ENCODE results near the gene CIT.
A peak's percentile ranks its signal among the peaks of the same experiment; 100 is the strongest.
"Not testable (repeated sequence)": the region's sequence is repeated elsewhere in the genome, so short reads cannot be mapped to it uniquely, and the experiment has no call there.

The CIT gene

DNA sequence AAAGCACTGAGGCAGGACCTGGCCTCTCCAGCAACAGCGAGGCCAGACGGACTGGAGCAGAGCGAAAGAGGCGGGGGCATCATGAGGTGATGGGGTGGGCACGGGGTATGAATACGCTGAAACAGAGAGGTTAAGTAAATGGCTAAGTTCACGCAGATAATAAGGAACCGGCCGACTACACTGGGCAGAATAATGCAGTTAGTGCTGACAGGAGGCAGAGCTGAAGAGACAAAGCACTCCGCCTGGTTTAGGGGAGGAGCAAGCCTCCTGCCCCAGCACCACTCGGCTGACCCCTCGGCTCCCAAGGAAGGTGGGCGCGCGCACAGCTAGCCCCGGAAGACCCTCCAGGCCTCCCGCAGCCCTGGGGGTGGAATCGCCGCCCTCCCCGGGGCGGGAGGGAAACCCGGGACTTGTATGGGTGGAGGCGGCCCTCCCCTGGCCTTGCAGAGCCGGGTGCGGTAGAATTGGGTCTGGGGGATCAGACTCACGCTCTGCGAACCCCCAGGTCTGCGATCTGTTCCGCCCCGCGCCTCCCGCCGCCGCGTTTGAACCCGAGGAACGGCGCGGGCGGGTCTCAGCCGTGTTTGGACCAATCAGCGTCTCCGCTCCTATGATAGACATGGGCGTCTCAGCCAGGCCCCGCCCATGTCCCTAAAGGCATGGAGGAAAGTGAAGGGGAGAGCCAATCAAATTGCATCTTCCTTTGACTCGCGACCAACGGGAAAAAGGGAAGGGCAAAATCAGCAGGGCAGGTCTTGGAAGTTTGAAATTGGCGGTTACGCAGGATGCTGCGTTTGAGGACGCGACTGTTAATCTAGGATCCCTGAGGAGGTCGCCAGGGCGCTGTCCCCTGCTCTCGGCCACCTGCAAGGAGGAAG, at the start of gene CIT:
CIT (minus strand) TSS at position 560 of the 878 bp plus-strand sequence. CDS start 1,152 bp downstream, outside the sequence.
- peak; percentile 92 for DNase-seq

DNA sequence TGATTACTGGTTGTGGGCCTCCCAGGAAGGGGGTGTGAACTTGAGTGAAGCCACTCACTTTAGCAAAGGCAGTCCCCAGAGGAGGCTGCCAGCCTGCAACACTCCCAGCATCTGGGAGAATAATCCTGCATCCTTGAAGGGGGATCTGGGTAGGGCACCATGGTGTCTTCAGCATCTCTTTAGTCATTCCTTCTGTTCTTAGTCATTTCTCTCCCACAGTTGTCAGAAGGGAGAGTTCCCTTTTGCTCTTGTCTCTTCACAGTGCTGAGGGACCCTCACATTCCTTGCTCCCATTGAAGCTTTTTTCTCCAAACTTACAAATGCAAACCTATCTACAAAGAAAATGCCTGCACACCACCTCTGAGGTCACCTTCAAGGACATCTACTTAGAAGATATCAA, 48.1 kb upstream of the CIT start:
- DNase-seq, result no peak

- DNase-seq, result no peak
Measured at GRCh38 chr12:119920064-119920463, 42.9 kb upstream of the CIT start.

GRCh38 chr12:119915894-119916510, 38.9 kb upstream of the CIT start:
- no peak for DNase-seq

DNA sequence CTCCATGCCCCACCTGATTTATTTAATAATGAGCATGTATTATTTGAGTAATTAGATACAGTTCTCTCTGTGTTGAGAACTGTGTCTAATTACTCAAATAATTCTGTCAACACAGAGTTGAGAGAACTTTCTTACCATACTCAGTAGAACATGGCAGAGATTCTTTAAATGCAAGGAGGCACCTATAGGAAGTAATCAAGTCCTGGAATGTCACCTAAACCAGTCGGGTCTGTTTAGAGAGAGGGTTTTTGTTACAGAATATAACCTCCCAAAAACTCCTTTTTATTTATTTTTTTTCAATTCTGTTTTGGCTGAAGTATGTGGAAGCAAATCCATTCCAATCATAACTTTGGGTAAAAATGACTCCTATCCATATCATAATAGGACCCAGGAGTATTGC, 37.5 kb upstream of the CIT start:
- DNase-seq, result no peak

GRCh38 chr12:119913536-119914330, 36.6 kb upstream of the CIT start:
- no peak for DNase-seq

DNA sequence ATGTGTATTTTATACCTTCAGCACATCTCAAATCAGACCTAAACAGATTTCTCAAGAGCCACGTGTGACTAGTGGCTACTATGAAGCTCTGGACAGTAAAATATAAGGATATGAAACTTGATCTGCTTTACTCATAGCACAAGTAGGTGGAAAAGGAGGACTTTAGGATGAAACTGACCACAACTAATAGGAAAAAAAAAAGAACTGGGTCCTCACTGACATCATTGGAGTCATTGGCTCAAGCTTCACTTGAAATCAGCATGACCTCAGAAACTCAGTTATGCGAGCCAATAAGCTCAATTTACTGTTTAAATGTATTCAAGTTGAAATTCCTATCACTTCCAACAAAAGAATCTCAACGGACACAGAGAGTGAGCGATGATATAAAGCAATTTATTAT, 34.1 kb upstream of the CIT start:
- DNase-seq, result no peak

GRCh38 chr12:119910586-119910985, 33.5 kb upstream of the CIT start:
- no peak for DNase-seq

- DNase-seq, result peak; percentile 87
Measured at GRCh38 chr12:119902084-119902509, 25.0 kb upstream of the CIT start.

- DNase-seq, result no peak
Measured at GRCh38 chr12:119901670-119902069, 24.6 kb upstream of the CIT start.

DNA sequence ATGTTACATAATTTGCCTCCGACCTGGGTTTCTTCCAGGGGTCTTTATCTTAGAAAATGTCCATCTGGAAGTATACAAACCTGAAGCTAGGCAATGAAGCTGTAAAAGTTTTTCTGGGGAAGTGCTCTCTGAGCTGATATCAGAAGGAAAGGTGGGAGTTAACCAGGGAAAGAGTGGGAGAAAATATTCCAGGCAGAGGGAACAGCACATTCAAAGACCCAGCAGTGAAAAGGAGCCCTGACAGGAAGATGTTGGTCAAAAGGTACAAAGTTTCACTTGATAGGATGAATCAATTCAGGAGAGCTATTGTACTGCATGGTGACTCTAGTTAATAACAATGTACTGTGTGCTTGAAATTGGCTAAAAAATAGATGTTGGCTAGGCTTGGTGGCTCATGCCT, 17.8 kb upstream of the CIT start:
- no peak for DNase-seq

GRCh38 chr12:119892611-119893010, 15.5 kb upstream of the CIT start:
- DNase-seq, result not testable (repeated sequence)

- DNase-seq, result no peak
Measured at GRCh38 chr12:119885549-119885948, 8.4 kb upstream of the CIT start.

GRCh38 chr12:119883791-119884190, 6.7 kb upstream of the CIT start:
- not testable (repeated sequence) for DNase-seq

DNA sequence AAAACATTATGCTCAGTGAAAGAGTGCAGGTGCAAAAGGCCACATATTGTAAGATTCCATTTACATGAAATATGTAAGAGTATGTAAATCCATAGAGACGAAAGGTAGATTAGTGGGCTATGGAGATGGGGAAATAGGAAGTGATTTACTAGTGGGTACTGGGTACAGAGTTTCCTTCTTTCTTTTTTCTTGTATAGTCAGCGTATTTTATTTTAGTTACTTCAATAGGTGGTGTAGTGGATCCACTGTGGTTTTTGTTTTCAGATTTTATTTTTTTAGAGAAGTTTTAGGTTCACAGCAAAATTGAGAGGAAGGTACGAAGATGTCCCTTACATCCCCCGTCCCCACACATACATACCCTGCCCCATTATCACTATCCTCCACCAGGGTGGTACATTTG, 6.1 kb upstream of the CIT start:
- DNase-seq, result no peak

GRCh38 chr12:119877639-119877948, 474 bp upstream of the CIT start:
- DNase-seq, result no peak

DNA sequence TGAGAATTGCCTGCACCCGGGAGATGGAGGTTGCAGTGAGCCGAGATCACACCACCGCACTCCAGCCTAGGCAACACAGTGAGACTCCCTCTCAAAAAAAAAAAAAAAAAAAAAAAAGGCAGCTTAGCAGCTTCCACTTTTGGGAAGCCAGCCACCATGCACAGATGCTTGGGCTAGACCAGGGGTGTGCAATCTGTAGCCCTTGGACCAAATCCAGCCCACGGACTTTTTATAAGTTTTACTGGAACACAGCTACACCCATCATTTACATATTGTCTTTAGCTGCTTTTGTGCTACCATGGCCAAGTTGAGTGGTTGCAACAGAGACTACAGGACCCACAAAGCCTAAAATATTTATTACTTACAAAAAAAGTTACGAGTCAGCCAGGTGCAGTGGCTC, 6.7 kb downstream of the CIT start:
- no peak for DNase-seq

- no peak for DNase-seq
Measured at GRCh38 chr12:119869720-119870119, 7.4 kb downstream of the CIT start.

DNA sequence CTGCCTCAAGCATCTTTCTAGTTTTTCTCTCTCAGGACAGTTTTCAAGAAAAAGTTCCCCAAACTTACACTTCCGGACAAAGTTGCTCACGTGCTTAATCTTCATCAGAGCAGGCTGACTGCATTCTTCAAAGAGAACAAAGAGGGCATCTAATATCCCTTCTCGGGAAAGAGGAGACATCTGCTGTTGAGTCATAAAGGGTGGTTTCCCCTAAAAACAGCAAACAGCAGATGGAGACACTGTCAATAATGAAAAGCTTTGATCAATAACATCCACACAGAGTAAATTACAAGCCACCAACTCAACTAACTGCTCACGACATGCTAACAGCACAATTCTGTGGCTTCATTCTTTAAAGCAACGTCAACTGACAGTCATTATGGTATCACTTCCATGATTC, 8.1 kb downstream of the CIT start:
- DNase-seq, result no peak

- no peak for DNase-seq
Measured at GRCh38 chr12:119864591-119864990, 12.5 kb downstream of the CIT start.

- DNase-seq, result no peak
Measured at GRCh38 chr12:119859241-119859640, 17.9 kb downstream of the CIT start.

DNA sequence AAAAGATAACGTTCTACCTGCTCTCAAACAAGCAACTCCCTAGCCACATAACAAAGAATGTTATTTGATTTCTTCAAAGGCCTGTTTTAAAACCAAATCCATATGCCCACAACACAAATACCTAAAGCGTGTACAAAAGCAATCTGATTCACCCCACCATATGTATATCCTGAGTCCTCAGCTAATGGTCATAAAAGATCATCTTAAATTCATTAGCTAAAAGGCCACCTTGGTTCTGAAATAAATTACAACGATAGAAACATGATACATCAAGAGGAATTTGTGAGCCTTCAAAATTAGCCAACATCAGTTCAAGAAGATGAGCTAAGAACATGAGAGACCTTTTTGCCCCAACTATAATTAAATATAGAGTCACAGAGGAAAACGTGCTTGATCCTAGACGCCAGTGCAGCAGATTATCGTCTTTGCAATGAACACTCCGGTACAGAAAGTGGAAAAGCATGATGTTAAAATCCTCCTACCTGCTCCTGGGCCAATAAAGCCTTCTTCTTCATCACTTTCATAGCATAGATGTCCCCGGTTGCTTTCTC, 20.0 kb downstream of the CIT start:
- DNase-seq, result no peak

DNA sequence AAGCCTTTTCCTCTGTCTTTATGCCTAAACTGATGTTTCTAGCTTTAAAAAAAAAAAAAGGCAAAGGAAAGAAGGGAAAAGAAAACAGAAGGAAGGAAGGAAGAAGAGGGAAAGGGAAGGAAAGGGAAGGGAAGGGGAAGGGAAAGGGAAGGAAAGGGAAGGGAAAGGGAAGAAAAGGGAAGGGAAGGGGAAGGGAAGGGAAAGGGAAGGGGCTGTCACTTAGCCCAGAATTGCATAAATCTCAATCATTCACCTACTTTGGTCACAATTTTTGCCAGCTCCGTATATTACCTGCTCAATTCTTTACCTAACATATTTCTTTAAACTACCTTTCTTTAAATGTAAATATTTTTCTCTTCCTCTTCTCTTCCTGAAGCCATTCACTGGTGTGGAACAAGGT, 26.8 kb downstream of the CIT start:
- no peak for DNase-seq

- no peak for DNase-seq
Measured at GRCh38 chr12:119843100-119843499, 34.0 kb downstream of the CIT start.

Data from activated CD4-positive, alpha-beta T cell treated with anti-CD3 and anti-CD28 coated beads for 48 hours (primary cell).